Mammary microvascular endothelial cell (primary cell): Measurements from ENCODE around the gene MINK1. TPM values are rescaled to one million over a fixed set of nuclear protein-coding genes. Genes with fewer than 3 reads are reported as not detected.

Experiments used
- total RNA-seq: library from RNA; depleted of rRNA; stranded (reverse); fragments of >200 nt; gene quantifications from 2 replicates; pipeline ENCODE4 v1.2.3, GENCODE V29; 2015

MINK1 gene
- 30.3 and 30.9 TPM in 2 replicates for total RNA-seq

GRCh38 chr17:4833178-4833940 is at the start of gene MINK1:
MINK1 (plus strand) TSS chr17:4833340; CDS start chr17:4833584, 244 bp downstream.

GRCh38 chr17:4786106-4786511 is 47.0 kb upstream of the MINK1 start, which contains the start of gene VMO1:
VMO1 (minus strand) TSS chr17:4786364; CDS start chr17:4786352, 12 bp downstream.

GRCh38 chr17:4788807-4789700 is 44.1 kb upstream of the MINK1 start, which contains the start of gene GLTPD2:
GLTPD2 (plus strand) TSS chr17:4788964; CDS start chr17:4789012, 48 bp downstream.

GRCh38 chr17:4802228-4802627 is 30.9 kb upstream of the MINK1 start, which contains the start of gene C17orf114:
C17orf114 (minus strand) TSS chr17:4802328.

GRCh38 chr17:4806777-4807604 is 26.1 kb upstream of the MINK1 start, which contains the start of gene PLD2:
PLD2 (plus strand) TSS chr17:4807152; CDS start chr17:4807773, 621 bp downstream.

GRCh38 chr17:4899341-4900230 is 66.4 kb downstream of the MINK1 start, which contains the start of gene C17orf107:
C17orf107 (plus strand) TSS chr17:4899536; CDS start chr17:4899763, 227 bp downstream.

GRCh38 chr17:4903051-4903818 is 70.1 kb downstream of the MINK1 start, which contains the start of gene CHRNE:
CHRNE (minus strand) TSS chr17:4903098; CDS start chr17:4903063, 35 bp downstream.

GRCh38 chr17:4931963-4932362 is 98.8 kb downstream of the MINK1 start, which contains the start of gene GP1BA:
GP1BA (plus strand) TSS chr17:4932277; CDS start chr17:4932605, 328 bp downstream.

GRCh38 chr17:4939796-4940554 is 106.8 kb downstream of the MINK1 start, which contains the start of the genes RNF167 and SLC25A11:
RNF167 (plus strand) TSS chr17:4940268; CDS start chr17:4940910, 642 bp downstream.
SLC25A11 (minus strand) TSS chr17:4940046; CDS start chr17:4939910, 136 bp downstream.

Other genes starting within 250 kb of the MINK1 start
- 0.20 TPM in 1 of 2 replicates, not detected in the other for gene SMTNL2, start 248.8 kb upstream of the MINK1 start, total RNA-seq
- gene ALOX15, start 191.7 kb upstream of the MINK1 start, total RNA-seq, result not detected in 2 replicates
- gene PELP1, start 129.2 kb upstream of the MINK1 start, total RNA-seq, result 38.2 and 40.3 TPM in 2 replicates
- 15.3 and 18.1 TPM in 2 replicates for gene ARRB2, start 122.7 kb upstream of the MINK1 start, total RNA-seq
- gene MED11, start 101.9 kb upstream of the MINK1 start, total RNA-seq, result 27.3 and 31.6 TPM in 2 replicates
- 0.07 and 0.10 TPM in 2 replicates for gene ZMYND15, start 93.5 kb upstream of the MINK1 start, total RNA-seq
- 10.3 and 11.9 TPM in 2 replicates for gene CXCL16, start 93.4 kb upstream of the MINK1 start, total RNA-seq
- not detected in 2 replicates for gene TM4SF5, start 61.5 kb upstream of the MINK1 start, total RNA-seq
- gene VMO1, start 47.0 kb upstream of the MINK1 start, total RNA-seq, result 0.13 and 0.44 TPM in 2 replicates
- gene GLTPD2, start 44.4 kb upstream of the MINK1 start, total RNA-seq, result not detected in 2 replicates
- gene PSMB6, start 37.2 kb upstream of the MINK1 start, total RNA-seq, result 334 and 357 TPM in 2 replicates
- 18.0 and 18.8 TPM in 2 replicates for gene PLD2, start 26.2 kb upstream of the MINK1 start, total RNA-seq
- gene C17orf107, start 66.2 kb downstream of the MINK1 start, total RNA-seq, result 0.30 and 0.93 TPM in 2 replicates
- gene CHRNE, start 69.8 kb downstream of the MINK1 start, total RNA-seq, result 1.5 and 2.5 TPM in 2 replicates
- gene GP1BA, start 98.9 kb downstream of the MINK1 start, total RNA-seq, result 0.05 TPM in 1 of 2 replicates, not detected in the other
- 45.6 and 62.0 TPM in 2 replicates for gene SLC25A11, start 106.7 kb downstream of the MINK1 start, total RNA-seq
- 41.0 and 49.0 TPM in 2 replicates for gene RNF167, start 106.9 kb downstream of the MINK1 start, total RNA-seq
- gene PFN1, start 115.2 kb downstream of the MINK1 start, total RNA-seq, result 1,622 and 1,639 TPM in 2 replicates
- 0.10 TPM in 1 of 2 replicates, not detected in the other for gene ENO3, start 117.8 kb downstream of the MINK1 start, total RNA-seq
- 80.1 and 81.1 TPM in 2 replicates for gene SPAG7, start 134.5 kb downstream of the MINK1 start, total RNA-seq
- 11.8 and 14.2 TPM in 2 replicates for gene CAMTA2, start 154.3 kb downstream of the MINK1 start, total RNA-seq
- 0.39 TPM in 1 of 2 replicates, not detected in the other for gene INCA1, start 164.2 kb downstream of the MINK1 start, total RNA-seq
- gene KIF1C, start 164.6 kb downstream of the MINK1 start, total RNA-seq, result 90.9 and 96.7 TPM in 2 replicates
- gene SLC52A1, start 202.1 kb downstream of the MINK1 start, total RNA-seq, result 0.69 and 1.00 TPM in 2 replicates
- 0.94 and 1.1 TPM in 2 replicates for gene ZFP3, start 245.1 kb downstream of the MINK1 start, total RNA-seq